Adrenal gland (tissue), 12 donors: ENCODE measurements around the gene CCNT2. TPM values are rescaled to one million over a fixed set of nuclear protein-coding genes. Genes with fewer than 3 reads are reported as not detected.
"Not testable (repeated sequence)": the region's sequence is repeated elsewhere in the genome, so short reads cannot be mapped to it uniquely, and the experiment has no call there.

Experiments
- DNase-seq, 7 donors: peaks; one replicate each; pipeline ENCODE4 v3.0.0-alpha.2; 2019 to 2020
- H3K27ac ChIP-seq, 5 donors: fragments of 200-600 bp; sonication (generic) in 4 of 5; 1 replicate in 3 of 5; 2 replicates in 2 of 5; pipeline versions ENCODE4 v1.5.1 to v1.8.0; 2016 to 2020; ENCODE audit warnings: mild to moderate bottlenecking in 1 of 5
- H3K27me3 ChIP-seq: fragments of 200-600 bp; 2 replicates; pipeline ENCODE4 v1.8.0; 2021
- H3K36me3 ChIP-seq, 2 donors: fragments of 200-600 bp; replicated peaks in 1 of 2; 1 replicate in 1 of 2; 2 replicates in 1 of 2; pipeline versions ENCODE4 v1.5.1 to v1.8.0; 2018 to 2022
- H3K4me1 ChIP-seq, 2 donors: fragments of 200-600 bp; replicated peaks in 1 of 2; 1 replicate in 1 of 2; 2 replicates in 1 of 2; pipeline versions ENCODE4 v1.5.1 to v1.8.0; 2018 to 2021
- H3K4me3 ChIP-seq, 4 donors: fragments of 200-600 bp; sonication (generic) in 3 of 4; one replicate each; pipeline ENCODE4 v1.5.1; 2016 to 2018
- H3K9me3 ChIP-seq, 3 donors: fragments of 200-600 bp; sonication (generic) in 1 of 3; replicated peaks in 1 of 3; 1 replicate in 2 of 3; 2 replicates in 1 of 3; pipeline versions ENCODE4 v1.5.1 to v1.8.0; 2016 to 2021
- POLR2A ChIP-seq, 2 donors: fragments of 450-650 bp; IDR thresholded peaks; one replicate each; pipeline ENCODE4 v1.6.1; 2017; ENCODE audit warnings: antibody characterized with exemption in 2 of 2, mild to moderate bottlenecking in 2 of 2, moderate library complexity in 1 of 2
- WGBS, 4 donors: extraction: QIAGEN DNeasy Blood & Tissue Kit in 2 of 4; methylation state at CpG; one replicate each; pipeline versions ENCODE4 v1.1.5 to v1.1.7; 2013 to 2017; 5-methylcytosine and 5-hydroxymethylcytosine counted together
- intact Hi-C, 2 donors: fragments of 100-400 bp; cut with DNase I; formaldehyde crosslinking; loops; one replicate each; pipeline versions ENCODE4 v1.14.1 to v1.15.0; 2022 to 2023
- polyA plus RNA-seq, 3 donors: library from polyadenylated mRNA; stranded (reverse); fragments of 200-250 nt in 2 of 3; fragments of 350-450 nt in 1 of 3; fragmentation: Illumina TruSeq in 1 of 3; extraction: RNeasy Lipid Tissue Mini Kit (QIAGEN cat#74804) in 1 of 3; gene quantifications; one replicate each; pipeline ENCODE4 v1.2.3, GENCODE V29; 2013 to 2014
- total RNA-seq, 9 donors: library from RNA; depleted of rRNA in 4 of 9; stranded (reverse); fragments of >200 nt in 4 of 9; fragments of 120-200 nt in 1 of 9; fragmentation: NEBNext Ultra II Directional in 1 of 9; extraction: Animal tissue kit (Norgen Biotek cat#: 25700) in 1 of 9; gene quantifications; one replicate each; pipeline versions ENCODE4 v1.1.0 to v1.2.4, GENCODE V29; 2013 to 2023
- TF ChIP-seq, protein P1 (sequence below), 6 experiments: fragments of 450-650 bp in 4 of 6; fragments of 200-600 bp in 2 of 6; sonication (generic) in 1 of 6; IDR thresholded peaks; 1 replicate in 5 of 6; 2 replicates in 1 of 6; pipeline versions ENCODE4 v1.5.1 to v1.8.0; 2016 to 2021; ENCODE audit warnings: antibody characterized with exemption in 6 of 6, mild to moderate bottlenecking in 2 of 6, moderate library complexity in 1 of 6
- donor health status: healthy with polysubstance abuse.
- donor health status: Bipolar disorder and iron deficiency.
- donor health status: DM: yes; HTN: yes; CAD: no.
- donor health status: DM: no; HTN: no; CAD: no.
- donor health status: DM: no; HTN: no; CAD: no.
- donor health status: DM: yes; HTN: yes; CAD: no.

The CCNT2 gene
- total and polyA plus RNA-seq, 12 donors = 7.7 to 47.5 (median 27.2) TPM

DNA sequence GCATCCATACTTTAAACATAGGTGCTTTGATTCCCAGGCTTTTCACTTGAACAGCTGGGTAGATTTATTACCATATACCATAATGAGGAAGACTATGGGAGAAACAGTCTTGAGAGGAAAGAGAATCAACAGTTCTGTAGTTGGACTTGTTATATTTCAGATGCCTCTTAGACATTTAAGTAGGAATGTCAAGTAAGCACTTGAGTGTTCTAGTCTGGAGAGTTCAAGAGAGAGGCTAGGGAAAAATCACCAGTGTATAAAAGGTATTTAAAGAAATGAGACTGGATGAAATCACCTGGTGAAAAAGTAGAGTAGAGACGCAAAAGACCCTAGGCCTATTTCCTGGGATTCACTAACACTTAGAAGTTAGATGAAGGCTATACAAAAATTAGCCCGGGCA lies 13.5 kb upstream of the CCNT2 start:
- TF ChIP-seq, protein P1, sequence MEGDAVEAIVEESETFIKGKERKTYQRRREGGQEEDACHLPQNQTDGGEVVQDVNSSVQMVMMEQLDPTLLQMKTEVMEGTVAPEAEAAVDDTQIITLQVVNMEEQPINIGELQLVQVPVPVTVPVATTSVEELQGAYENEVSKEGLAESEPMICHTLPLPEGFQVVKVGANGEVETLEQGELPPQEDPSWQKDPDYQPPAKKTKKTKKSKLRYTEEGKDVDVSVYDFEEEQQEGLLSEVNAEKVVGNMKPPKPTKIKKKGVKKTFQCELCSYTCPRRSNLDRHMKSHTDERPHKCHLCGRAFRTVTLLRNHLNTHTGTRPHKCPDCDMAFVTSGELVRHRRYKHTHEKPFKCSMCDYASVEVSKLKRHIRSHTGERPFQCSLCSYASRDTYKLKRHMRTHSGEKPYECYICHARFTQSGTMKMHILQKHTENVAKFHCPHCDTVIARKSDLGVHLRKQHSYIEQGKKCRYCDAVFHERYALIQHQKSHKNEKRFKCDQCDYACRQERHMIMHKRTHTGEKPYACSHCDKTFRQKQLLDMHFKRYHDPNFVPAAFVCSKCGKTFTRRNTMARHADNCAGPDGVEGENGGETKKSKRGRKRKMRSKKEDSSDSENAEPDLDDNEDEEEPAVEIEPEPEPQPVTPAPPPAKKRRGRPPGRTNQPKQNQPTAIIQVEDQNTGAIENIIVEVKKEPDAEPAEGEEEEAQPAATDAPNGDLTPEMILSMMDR (IDR thresholded peaks at IDR 0.05) = no peak
- TF ChIP-seq POLR2A (IDR thresholded peaks at IDR 0.05) = no peak
- Histone ChIP-seq H3K27ac (no peak overlapping the region), H3K4me1 (no peaks in the 10 kb centered on the region), H3K36me3 (no peaks in the 10 kb centered on the region), H3K4me3 (no peak overlapping the region), H3K9me3 (no peaks in the 10 kb centered on the region), H3K27me3 (no peaks in the 10 kb centered on the region)
- DNase-seq = no peak
- 81 to 98% (median 94%) methylated on average over 2 of the region's 2 CpGs for WGBS, 4 donors
- intact Hi-C loops = no loop called here

DNA sequence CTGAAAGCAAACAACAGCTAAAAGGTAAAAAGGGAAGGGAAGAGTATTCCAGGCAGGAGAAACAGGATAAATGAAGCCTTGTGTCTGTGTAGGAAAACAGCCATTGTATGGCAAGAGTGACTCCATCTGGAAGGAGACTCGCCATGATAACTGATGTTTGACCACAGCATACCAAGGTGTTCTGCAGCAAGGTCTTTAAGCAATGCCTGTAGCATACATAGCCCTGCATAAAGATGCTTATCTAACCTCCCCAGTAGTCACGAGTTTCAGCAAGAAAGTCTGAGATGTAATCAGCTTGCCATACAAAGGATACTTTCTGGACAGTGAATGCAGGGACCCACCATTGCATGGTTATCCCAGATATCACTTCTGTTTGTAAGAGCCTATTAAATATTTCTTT lies 11.9 kb upstream of the CCNT2 start:
- H3K9me3 ChIP-seq = no peaks in the 10 kb centered on the region
- H3K27ac ChIP-seq = no peak overlapping the region
- H3K27me3 ChIP-seq = no peaks in the 10 kb centered on the region
- H3K4me3 ChIP-seq = no peak overlapping the region
- intact Hi-C loops = no loop called here
- H3K4me1 ChIP-seq = no peaks in the 10 kb centered on the region
- DNase-seq = no peak
- H3K36me3 ChIP-seq = no peaks in the 10 kb centered on the region
- TF ChIP-seq, protein P1 (IDR thresholded peaks at IDR 0.05) = no peak
- TF ChIP-seq POLR2A (IDR thresholded peaks at IDR 0.05) = no peak
- WGBS, 4 donors = 60 to 79% (median 64%) methylated on average over 2 of the region's 2 CpGs

DNA sequence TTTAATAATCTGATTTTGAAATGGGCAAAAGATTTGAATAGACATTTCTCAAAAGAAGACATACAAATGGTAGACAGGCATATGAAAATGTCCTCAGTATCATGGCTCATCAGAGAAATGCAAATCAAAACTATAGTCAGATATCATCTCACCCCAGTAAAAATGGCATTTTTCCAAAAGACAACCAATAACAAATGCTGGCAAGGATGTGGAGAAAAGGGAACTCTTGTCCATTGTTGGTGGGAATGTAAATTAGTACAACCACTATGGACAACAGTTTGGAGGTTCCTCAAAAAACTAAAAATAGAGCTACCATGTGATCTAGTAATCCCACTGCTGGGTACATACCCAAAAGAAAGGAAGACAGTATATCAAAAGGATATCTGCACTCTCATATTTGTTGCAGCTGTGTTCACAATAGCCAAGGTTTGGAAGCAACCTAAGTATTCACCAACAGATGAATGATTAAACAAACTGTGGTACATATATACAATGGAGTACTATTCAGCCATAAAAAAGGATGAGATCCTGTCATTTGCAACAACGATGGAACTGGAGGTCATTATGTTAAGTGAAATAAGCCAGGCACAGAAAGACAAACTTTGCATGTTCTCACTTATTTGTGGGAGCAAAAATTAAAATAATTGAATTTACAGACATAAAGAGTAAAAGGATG lies 11.0 kb upstream of the CCNT2 start:
- DNase-seq, H3K27ac ChIP-seq, H3K27me3 ChIP-seq, H3K9me3 ChIP-seq, H3K36me3 ChIP-seq, H3K4me3 ChIP-seq, H3K4me1 ChIP-seq, intact Hi-C loops: not testable (repeated sequence)
- WGBS, 4 donors = 81 to 85% (median 83%) methylated on average over 1 of the region's 1 CpG

DNA sequence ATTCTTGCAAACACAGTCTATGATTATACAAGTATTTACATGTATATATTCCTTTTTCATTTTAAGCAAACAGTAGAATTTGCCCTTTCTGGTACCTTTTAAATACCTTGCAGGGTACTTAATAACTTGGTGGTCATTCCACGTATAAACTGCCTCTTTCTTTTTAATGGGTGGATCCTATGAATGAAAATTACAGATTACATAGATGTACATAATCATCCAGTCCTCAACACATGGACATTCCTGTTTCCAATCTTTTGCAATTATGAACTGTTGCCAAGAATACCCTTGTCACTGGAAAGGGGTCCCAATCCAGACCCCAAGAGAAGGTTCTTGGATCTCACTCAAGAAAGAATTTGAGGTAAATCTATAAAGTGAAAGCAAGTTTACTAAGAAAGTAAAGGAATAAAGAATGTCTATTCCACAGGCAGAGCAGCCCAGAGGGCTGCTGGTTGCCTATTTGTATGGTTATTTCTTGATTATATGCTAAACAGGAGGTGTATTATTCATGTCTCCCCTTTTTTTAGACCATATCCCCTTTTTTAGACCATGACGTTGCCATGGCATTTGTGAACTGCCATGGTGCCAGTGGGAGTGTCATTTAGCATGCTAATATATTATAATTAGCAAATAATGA lies 7.7 kb upstream of the CCNT2 start:
- no peaks in the 10 kb centered on the region for H3K36me3 ChIP-seq
- DNase-seq = no peak

More for the DNA sequence above, 7.7 kb upstream of the CCNT2 start:
- no peak overlapping the region for H3K4me3 ChIP-seq
- H3K9me3 ChIP-seq = no peaks in the 10 kb centered on the region
- intact Hi-C loops = loop anchor here in 1 of 2 donors (10.0 kb wide), 1 partner anchor 456 kb away; no protein-coding TSS in a partner anchor
- no peak for TF ChIP-seq POLR2A (IDR thresholded peaks at IDR 0.05)
- TF ChIP-seq, protein P1 (IDR thresholded peaks at IDR 0.05) = no peak
- WGBS, 4 donors = 75 to 86% (median 82%) methylated on average over 2 of the region's 2 CpGs
- no peak overlapping the region for H3K27ac ChIP-seq
- H3K4me1 ChIP-seq = no peaks in the 10 kb centered on the region
- no peaks in the 10 kb centered on the region for H3K27me3 ChIP-seq
